Dendritic cell treated with granulocyte-macrophage colony-stimulating factor and Interleukin-4, amounts not matched to agents 40 ng/mL and 50 ng/mL, for 4 days (primary cell): ENCODE measurements around the gene ACTRT2.

ENCODE experiments used
- H3K27ac Mint-ChIP-seq: one replicate; pipeline ENCODE4 v1.8.0; 2022; ENCODE audit warnings: mild to moderate bottlenecking, mixed read lengths
- H3K27me3 Mint-ChIP-seq: one replicate; pipeline ENCODE4 v1.8.0; 2022; ENCODE audit warnings: mild to moderate bottlenecking, mixed read lengths
- H3K36me3 Mint-ChIP-seq: one replicate; pipeline ENCODE4 v1.8.0; 2022; ENCODE audit warnings: low read depth, mixed read lengths
- H3K4me1 Mint-ChIP-seq: one replicate; pipeline ENCODE4 v1.8.0; 2022; ENCODE audit warnings: low read depth, mixed read lengths
- H3K4me3 Mint-ChIP-seq: one replicate; pipeline ENCODE4 v1.8.0; 2022; ENCODE audit warnings: mild to moderate bottlenecking, moderate library complexity, mixed read lengths
- H3K9me3 Mint-ChIP-seq: one replicate; pipeline ENCODE4 v1.8.0; 2022; ENCODE audit warnings: mixed read lengths
- intact Hi-C: fragments of 100-400 bp; cut with micrococcal nuclease; formaldehyde crosslinking; loops from one replicate; pipeline ENCODE4 v1.15.0; 2022

Gene ACTRT2

DNA sequence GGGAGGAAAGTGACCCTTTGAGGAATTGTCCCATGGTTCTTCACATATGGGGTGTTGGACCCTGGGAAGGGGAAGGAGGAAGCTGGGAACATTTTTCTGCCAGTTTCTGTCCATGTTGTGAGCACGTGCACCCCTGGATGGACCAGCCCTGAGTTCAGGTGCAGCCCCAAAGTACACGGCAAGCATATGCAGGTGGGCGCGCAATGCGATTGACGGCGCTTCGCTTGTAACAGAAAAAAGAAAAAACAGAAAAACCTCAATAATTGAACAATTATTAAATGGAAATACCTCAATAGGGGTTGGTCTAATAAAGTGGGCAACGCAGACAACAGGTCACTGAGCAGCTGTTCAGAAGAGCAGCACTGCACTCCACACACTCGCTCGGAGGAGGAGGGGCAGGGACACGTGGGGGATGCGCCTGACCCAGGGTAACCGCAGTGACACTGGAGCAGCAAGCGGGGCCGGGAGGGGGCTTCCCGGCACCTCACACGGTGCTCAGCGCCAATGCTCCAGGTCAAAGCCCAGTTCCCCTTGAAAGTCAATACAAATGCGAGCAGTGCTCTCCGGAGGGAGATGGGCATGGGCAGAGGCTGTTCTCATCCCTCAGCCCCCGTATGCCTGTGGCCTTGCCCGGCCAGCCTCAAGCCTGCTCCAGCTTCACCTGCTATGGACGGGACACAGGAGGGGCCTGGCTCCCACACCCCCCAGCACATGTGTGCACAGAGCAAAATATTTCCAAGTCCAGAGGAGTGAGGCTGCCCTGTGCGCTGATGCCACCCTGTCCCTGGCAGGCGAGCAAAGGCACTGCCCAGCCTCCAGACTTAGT is 6.6 kb upstream of the ACTRT2 start:
- intact Hi-C loops, result no loop called here
- H3K9me3 Mint-ChIP-seq, result no peaks in the 10 kb centered on the region
- no peaks in the 10 kb centered on the region for H3K4me1 Mint-ChIP-seq
- H3K27ac Mint-ChIP-seq, result no peak overlapping the region
- H3K4me3 Mint-ChIP-seq, result no peak overlapping the region
- peaks cover 9% of the 10 kb centered on the region for H3K27me3 Mint-ChIP-seq
- H3K36me3 Mint-ChIP-seq, result no peaks in the 10 kb centered on the region

DNA sequence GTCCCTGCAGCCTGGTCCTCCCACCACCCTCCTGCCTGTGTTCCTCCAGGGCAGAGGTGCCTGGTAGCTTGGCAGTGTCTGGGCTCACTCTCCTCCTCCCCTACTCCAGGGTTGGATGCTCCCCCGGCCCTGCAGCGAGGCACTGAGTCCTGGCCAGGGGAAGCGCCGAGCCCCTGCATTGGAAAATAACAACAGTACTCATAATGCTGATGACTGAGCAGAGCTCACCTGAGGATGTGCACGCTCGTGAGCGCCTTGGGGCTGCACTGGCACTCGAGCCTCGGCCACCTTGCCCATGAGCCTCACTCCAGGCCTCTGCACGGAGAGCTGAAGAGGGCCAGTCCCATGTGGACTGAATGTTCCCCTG is 6.0 kb upstream of the ACTRT2 start:
- intact Hi-C loops, result no loop called here
- no peak overlapping the region for H3K4me3 Mint-ChIP-seq
- H3K9me3 Mint-ChIP-seq, result no peaks in the 10 kb centered on the region
- H3K27me3 Mint-ChIP-seq, result peaks cover 9% of the 10 kb centered on the region
- H3K27ac Mint-ChIP-seq, result no peak overlapping the region
- H3K4me1 Mint-ChIP-seq, result no peaks in the 10 kb centered on the region
- H3K36me3 Mint-ChIP-seq, result no peaks in the 10 kb centered on the region

DNA sequence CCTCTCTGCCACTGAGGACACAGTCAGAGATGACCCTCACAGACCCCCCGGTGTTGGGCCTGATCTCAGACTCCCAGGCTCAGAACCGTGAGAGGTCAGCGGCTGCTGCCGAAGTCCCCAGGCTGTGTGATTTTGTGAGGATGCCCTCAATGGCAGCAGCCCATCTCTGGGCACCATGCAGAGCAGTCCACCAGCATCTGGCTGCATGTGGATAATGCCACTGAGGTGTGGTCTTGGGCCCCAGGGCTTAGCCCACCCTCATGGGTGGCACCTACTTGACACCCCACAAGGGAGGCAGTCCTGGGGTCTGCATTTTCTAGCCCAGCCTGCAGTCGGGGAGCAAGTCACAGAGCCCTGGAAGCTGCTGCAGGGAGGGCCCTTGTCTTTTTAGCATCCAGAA is 5.5 kb upstream of the ACTRT2 start:
- Mint-ChIP-seq H3K4me3 (no peak overlapping the region), H3K27me3 (peaks cover 9% of the 10 kb centered on the region), H3K9me3 (no peaks in the 10 kb centered on the region), H3K4me1 (no peaks in the 10 kb centered on the region), H3K27ac (no peak overlapping the region), H3K36me3 (no peaks in the 10 kb centered on the region)
- intact Hi-C loops, result no loop called here

DNA sequence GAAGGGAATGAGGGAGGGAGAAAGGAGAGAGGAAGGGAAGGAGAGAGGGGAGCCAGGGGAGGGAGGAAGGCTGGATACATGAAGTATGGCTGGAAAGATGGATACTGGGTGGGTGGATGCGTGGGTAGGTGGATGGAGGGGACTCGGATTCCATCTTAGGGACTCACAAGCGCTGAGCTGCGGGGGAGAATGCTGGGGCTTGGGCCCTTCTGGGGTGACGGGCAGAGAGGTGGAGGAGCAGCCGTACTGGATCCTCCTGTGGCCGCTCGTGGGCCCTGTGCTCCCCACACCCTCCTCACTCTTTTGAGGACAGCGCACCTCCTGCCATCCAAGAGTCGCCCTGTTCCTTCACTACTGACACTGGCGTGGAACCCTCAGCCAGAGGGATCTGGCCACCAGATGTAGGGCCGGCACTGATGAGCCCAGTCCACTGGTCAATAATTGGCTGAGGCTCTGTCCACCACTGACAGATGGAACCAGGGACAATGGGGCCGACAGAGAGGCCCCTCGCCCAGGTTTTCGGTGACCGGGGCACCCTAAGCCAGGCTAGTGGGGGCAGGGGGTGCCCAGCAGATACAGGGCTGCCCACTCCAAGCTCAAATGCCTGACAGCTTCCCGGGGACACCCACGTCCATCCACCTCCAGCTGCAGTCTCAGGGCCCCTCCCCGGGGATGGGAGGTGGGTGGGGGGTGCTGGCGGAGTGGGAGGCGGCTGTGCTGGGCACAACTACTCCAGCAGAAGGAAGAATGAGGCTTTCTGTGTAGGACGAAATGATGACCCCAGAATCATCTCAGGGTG is 4.4 kb upstream of the ACTRT2 start:
- no peak overlapping the region for H3K27ac Mint-ChIP-seq
- peaks cover 9% of the 10 kb centered on the region for H3K27me3 Mint-ChIP-seq
- intact Hi-C loops, result no loop called here
- no peaks in the 10 kb centered on the region for H3K9me3 Mint-ChIP-seq
- H3K4me3 Mint-ChIP-seq, result no peak overlapping the region
- no peaks in the 10 kb centered on the region for H3K4me1 Mint-ChIP-seq
- no peaks in the 10 kb centered on the region for H3K36me3 Mint-ChIP-seq

DNA sequence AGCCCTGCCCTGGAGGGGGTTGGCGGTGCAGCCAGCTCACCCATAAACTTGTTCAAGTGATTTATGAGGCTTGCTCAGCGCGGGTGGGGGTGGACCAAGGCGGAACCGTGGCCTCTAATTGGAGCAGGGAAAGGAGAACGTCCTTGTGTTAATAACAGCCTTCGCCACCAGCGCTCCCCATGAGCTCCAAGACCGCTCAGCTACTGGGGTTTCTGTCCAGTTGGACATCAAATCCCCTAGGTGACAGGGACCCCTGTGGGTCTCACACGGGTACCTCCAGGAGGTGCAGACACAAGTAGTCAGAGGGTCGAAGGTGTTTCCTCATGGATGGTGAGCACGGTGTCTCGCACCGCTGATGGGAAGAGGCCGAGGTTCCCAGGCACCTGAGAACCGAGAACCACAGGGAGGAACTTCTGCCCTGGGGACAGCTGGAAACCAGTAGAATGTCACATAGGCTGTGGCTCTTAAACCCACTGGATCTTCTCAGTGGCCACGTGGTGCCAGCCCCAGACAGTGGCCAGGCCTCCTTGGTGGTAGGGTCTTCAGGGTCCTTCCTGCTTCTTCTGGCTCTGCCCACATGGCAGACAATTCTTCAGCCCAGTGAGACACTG is 3.7 kb upstream of the ACTRT2 start:
- Mint-ChIP-seq H3K27me3 (peaks cover 9% of the 10 kb centered on the region), H3K4me1 (no peaks in the 10 kb centered on the region), H3K27ac (no peak overlapping the region), H3K9me3 (no peaks in the 10 kb centered on the region), H3K4me3 (no peak overlapping the region), H3K36me3 (no peaks in the 10 kb centered on the region)
- intact Hi-C loops, result no loop called here

DNA sequence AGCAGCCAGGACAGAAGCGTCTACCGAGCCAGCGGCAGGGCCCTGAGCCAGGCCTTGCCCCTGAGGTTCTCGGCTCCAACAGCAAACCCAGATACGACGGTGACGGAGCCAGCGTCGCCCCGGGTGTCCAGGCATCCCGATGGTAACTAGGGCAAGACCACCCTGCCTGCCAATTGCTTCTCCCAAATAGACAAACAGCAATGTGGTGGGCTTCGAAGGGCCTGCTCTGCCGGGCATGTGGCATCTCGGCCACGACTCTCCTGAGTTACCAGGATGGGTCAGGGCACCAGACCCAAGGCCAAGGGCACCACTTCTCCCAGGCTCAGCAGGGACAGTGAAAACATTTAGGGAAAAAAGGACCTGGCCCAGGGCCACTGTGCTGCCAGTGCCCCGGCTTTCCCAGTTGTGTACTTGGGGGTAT is 3.2 kb upstream of the ACTRT2 start:
- Mint-ChIP-seq H3K36me3 (no peaks in the 10 kb centered on the region), H3K27ac (no peak overlapping the region), H3K4me3 (no peak overlapping the region), H3K4me1 (no peaks in the 10 kb centered on the region), H3K9me3 (no peaks in the 10 kb centered on the region), H3K27me3 (peaks cover 9% of the 10 kb centered on the region)
- intact Hi-C loops, result no loop called here

DNA sequence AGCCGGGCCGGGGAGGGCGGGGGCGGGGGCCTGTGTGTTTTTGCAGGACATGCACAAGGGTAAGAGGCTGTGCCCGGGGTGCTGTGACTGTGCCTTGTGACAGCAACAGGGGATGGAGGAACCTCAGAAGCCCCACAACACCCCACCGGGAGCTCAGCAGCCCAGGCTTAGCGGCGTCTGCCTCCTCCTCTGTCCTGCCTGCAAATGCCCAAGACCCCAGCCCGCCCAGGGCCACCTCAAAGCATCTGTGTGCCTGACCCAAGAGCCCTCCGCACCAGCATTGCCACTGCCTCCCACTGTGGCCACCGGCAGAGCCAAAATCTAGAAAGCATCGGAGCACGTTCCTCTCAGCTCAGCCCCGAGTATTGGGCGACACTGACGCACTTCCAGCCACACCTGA is 2.7 kb upstream of the ACTRT2 start:
- Mint-ChIP-seq H3K27me3 (peaks cover 5% of the 10 kb centered on the region), H3K4me3 (no peak overlapping the region), H3K9me3 (no peaks in the 10 kb centered on the region), H3K4me1 (no peaks in the 10 kb centered on the region), H3K27ac (no peak overlapping the region), H3K36me3 (no peaks in the 10 kb centered on the region)
- intact Hi-C loops, result no loop called here

DNA sequence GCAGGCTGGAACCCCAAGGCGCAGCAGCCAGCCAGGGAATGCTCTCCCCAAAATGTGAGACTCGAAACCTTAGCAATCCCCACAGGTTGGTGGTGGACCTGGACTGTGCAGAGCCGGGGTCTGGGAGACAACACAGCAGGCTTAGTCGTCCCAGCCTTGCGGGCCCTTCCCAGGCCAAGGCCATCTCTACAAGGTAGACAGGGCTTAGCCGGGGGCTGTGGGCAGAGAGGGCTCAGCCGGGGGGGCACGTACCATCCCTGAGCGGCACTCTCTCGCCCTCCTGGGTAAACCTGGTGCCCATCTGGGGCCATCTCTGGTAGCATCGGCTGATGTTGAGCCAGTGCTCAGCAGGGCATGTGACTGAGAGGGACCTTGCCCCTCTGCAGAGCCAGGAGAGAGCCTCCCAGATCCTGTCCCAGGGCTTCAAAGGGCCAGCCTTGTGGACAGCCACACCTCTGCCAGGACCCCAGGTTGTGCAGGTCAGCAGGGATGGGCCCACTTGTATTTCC is 2.2 kb upstream of the ACTRT2 start:
- Mint-ChIP-seq H3K4me1 (no peaks in the 10 kb centered on the region), H3K27me3 (peaks cover 2% of the 10 kb centered on the region), H3K4me3 (no peak overlapping the region), H3K36me3 (no peaks in the 10 kb centered on the region), H3K9me3 (no peaks in the 10 kb centered on the region), H3K27ac (no peak overlapping the region)
- intact Hi-C loops, result no loop called here

DNA sequence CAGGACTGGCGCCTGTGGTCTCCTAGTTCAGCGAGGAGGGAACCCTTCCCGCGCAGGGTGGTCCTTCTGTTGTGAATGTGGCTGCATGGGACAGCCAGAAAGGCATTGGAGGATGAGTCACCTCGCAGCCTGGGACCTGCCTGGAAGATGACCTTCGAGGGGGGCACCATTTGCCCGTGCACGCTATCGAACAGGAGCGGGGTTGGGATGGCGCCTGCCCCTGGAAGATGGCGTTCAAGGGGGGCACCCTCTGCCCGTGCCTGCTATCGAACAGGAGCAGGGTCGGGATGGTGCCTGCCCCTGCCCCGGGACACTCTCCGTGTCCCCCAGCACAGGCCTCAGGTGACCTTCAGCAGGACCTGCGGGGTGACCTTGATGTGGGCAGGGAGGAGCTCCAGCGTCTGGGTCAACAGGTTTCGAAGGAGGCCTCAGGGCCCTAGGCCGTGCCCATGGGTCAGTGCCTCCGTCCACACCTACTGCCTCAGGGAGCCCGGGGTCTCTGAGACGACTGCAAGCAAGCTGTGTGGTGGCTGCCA is 1.7 kb upstream of the ACTRT2 start:
- H3K27ac Mint-ChIP-seq, result no peak overlapping the region
- intact Hi-C loops, result no loop called here

DNA sequence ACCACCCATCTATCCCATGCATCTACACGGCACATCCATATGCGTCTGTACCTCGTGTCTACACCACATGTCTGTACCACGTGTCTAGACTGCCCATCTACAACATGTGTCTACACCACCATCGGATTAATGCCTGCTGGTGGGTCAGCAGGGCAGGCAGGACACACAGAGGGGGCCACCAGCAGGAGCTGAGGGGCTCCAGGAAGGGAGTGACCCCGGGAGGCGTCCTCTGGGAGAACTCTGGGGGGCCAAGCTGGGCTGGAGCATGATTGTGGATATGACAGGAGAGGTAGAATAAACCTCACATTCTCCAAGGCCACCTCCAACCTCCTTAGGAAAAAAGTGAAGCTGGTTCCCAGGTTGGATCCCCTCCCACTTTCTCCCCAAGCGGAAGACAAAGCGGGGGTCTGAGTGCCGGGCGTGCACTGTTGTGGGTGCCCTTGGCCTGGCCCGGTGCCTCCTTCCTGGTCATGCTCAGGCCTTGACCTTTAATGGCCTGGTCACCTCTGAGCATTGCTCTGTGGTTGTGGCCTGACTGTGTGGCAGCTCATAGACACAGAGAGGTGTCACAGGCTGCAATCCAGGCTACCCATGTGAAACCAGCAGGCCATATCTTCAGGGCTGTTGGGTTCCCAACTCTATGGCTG is 881 bp upstream of the ACTRT2 start:
- intact Hi-C loops, result no loop called here
- Mint-ChIP-seq H3K4me3 (no peak overlapping the region), H3K4me1 (no peaks in the 10 kb centered on the region), H3K9me3 (no peaks in the 10 kb centered on the region), H3K27ac (no peak overlapping the region), H3K27me3 (no peaks in the 10 kb centered on the region), H3K36me3 (no peaks in the 10 kb centered on the region)

More for the DNA sequence above, 1.7 kb upstream of the ACTRT2 start:
- Mint-ChIP-seq H3K27me3 (no peaks in the 10 kb centered on the region), H3K36me3 (no peaks in the 10 kb centered on the region), H3K4me1 (no peaks in the 10 kb centered on the region), H3K9me3 (no peaks in the 10 kb centered on the region), H3K4me3 (no peak overlapping the region)

DNA sequence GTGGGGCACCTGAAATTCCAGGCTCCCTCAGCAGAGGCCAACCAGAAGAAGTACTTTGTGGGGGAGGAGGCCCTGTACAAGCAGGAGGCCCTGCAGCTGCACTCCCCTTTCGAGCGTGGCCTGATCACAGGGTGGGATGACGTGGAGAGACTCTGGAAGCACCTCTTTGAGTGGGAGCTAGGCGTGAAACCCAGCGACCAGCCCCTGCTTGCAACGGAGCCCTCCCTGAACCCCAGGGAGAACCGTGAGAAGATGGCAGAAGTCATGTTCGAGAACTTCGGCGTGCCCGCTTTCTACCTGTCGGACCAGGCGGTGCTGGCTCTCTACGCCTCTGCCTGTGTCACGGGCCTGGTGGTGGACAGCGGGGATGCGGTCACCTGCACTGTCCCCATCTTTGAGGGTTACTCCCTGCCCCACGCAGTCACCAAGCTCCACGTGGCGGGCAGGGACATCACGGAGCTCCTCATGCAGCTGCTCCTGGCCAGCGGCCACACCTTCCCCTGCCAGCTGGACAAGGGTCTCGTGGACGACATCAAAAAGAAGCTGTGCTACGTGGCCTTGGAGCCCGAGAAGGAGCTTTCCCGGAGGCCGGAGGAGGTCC is 634 bp downstream of the ACTRT2 start:
- Mint-ChIP-seq H3K9me3 (no peaks in the 10 kb centered on the region), H3K27me3 (no peaks in the 10 kb centered on the region), H3K4me1 (no peaks in the 10 kb centered on the region), H3K36me3 (no peaks in the 10 kb centered on the region), H3K27ac (no peak overlapping the region), H3K4me3 (no peak overlapping the region)
- intact Hi-C loops, result no loop called here

DNA sequence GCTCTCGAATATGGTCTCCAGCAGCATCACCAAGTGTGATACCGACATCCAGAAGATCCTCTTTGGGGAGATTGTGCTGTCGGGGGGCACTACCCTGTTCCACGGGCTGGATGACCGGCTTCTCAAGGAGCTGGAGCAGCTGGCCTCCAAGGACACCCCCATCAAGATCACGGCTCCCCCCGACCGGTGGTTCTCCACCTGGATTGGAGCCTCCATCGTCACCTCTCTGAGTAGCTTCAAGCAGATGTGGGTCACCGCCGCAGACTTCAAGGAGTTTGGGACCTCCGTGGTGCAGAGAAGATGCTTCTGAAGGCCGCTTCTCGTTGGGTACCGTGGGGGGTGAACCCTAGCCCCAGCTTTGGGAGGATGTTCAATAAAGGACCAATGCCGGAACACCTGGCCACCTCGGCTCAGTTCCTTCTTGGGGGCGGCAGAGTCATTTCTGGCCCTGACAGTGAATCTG is 1.3 kb downstream of the ACTRT2 start:
- Mint-ChIP-seq H3K4me1 (no peaks in the 10 kb centered on the region), H3K27ac (no peak overlapping the region), H3K9me3 (no peaks in the 10 kb centered on the region), H3K27me3 (no peaks in the 10 kb centered on the region), H3K4me3 (no peak overlapping the region), H3K36me3 (no peaks in the 10 kb centered on the region)
- intact Hi-C loops, result no loop called here

DNA sequence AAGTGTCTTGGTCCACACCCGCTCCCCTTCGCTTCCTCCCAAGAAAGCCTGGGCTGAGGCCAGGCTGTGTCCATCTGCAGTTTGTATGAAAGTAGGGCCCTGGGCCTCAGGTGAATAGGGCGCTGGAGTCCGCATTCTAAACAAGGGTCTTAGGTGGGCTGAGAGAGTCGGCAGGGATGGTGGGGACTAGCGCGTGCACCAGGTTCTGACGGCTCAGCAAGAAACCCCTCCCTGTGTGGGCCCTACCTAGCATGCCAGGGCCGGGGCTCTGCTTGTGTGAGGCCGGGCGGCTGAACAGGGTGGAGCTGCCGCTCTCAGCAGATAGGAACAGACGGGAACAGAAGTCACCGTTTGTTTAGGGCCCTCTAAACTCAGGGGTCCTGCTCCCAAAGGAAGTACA is 1.7 kb downstream of the ACTRT2 start:
- H3K27me3 Mint-ChIP-seq, result no peaks in the 10 kb centered on the region
- no peaks in the 10 kb centered on the region for H3K36me3 Mint-ChIP-seq
- H3K4me3 Mint-ChIP-seq, result no peak overlapping the region
- H3K9me3 Mint-ChIP-seq, result no peaks in the 10 kb centered on the region
- intact Hi-C loops, result no loop called here
- no peaks in the 10 kb centered on the region for H3K4me1 Mint-ChIP-seq
- H3K27ac Mint-ChIP-seq, result no peak overlapping the region
